ENCODE data around the gene HOXD13. TPM values are rescaled to one million over a fixed set of nuclear protein-coding genes. Genes with fewer than 3 reads are reported as not detected.
A peak's percentile ranks its signal among the peaks of the same experiment; 100 is the strongest.

Gene HOXD13
- total and polyA plus RNA-seq, 2 of the 8 experiments (the other 6 are each of a cell fraction or from before 2014, with no cell fraction given) = not detected

DNA sequence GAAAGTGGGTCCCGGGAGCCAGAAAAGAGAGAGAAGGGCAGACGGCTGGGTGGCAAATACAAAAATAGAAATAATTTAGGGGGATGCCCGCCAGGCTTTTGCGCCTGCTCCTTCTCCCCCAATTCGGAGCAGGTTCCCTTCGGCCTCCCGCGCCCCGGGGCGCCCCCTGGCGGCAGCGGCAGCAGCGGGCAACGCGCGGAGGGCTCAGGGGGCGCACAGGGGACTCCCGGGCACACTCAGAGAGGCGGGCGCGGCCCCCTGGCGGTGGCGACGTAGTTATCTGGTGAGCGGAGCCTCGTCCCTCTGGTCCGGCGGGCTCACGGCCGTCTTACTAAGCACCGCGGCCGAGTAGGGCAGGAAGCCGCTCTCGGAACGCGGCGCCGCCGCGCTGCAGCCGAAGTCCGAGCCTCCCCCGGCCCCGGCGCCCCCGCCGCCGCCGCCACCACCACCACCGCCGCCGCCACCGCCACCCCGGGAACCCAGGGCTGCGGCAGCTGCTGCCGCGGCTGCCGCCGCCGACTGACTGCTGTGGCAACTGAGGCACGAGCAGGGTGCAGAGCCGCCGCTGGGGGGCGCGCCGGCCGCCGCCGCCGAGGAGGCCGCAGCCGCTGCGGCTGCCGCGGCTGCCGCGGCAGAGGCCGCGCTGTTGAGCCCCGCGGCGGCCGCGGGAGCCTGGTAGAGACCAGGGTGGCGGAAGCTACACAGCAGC lies 12.5 kb upstream of the HOXD13 start:
- peak overlapping the region; percentile 4 to 54 (median 20); a peak in 6 of 8 replicates for H3K4me3 ChIP-seq (ENCODE audit: extremely low read depth in 1 of 4, insufficient read depth in 2 of 4, low read depth in 3 of 4, low read length in 4 of 4)
- no peak overlapping the region for H2BK20ac ChIP-seq (ENCODE audit: low read length)
- H2BK120ac ChIP-seq (replicated peaks; ENCODE audit: low read depth, low read length) = no peak overlapping the region
- DNase-seq (ENCODE audit: low read depth in 1 of 2, low spot score in 2 of 2) (peak in 1 of 2 experiments; percentile 92), FAIRE-seq (no peak)
- no peak overlapping the region for H2AK5ac ChIP-seq (ENCODE audit: low read depth, low read length)
- peaks cover 16 to 17% of the 10 kb centered on the region in 2 experiments for H4K20me1 ChIP-seq (replicated peaks in 1 of 2; ENCODE audit: control insufficient read depth in 1 of 2, insufficient read depth in 2 of 2, low read length in 2 of 2)
- H3K27me3 ChIP-seq (replicated peaks in 1 of 4; ENCODE audit: control insufficient read depth in 3 of 4, extremely low read depth in 1 of 4, insufficient read depth in 3 of 4, low read length in 3 of 4) = peaks cover 85 to 98% (median 92%) of the 10 kb centered on the region in 4 experiments
- H3K9ac ChIP-seq (replicated peaks in 1 of 4; ENCODE audit: extremely low read depth in 1 of 4, low read depth in 3 of 4, low read length in 3 of 4) = no peak overlapping the region
- H4K5ac ChIP-seq (ENCODE audit: insufficient read length, low read depth, low read length) = no peak overlapping the region
- no peak overlapping the region for H3K23ac ChIP-seq (ENCODE audit: insufficient read length)
- no peak overlapping the region for H4K91ac ChIP-seq (replicated peaks; ENCODE audit: insufficient read length, low read length)
- POLR2A ChIA-PET (ENCODE audit: partially characterized antibody) = interaction anchor here (0.6 to 2.5 kb wide), 2 partner anchors 18 to 35 kb away, joined by 3 to 8 read pairs; no protein-coding TSS in a partner anchor
- no peak overlapping the region for H3K18ac ChIP-seq (ENCODE audit: extremely low read depth, low read length)
- no peaks in the 10 kb centered on the region; a peak in 1 of 4 replicates for H3K9me3 ChIP-seq (ENCODE audit: insufficient read depth in 2 of 2, low read depth in 1 of 2, low read length in 1 of 2)
- H3K27ac ChIP-seq (ENCODE audit: low read depth, low read length) = no peak overlapping the region
- H4K8ac ChIP-seq (ENCODE audit: extremely low read depth, insufficient read depth, low read length) = peak overlapping the region; percentile 81; the same call in 1 of the 2 replicates
- CTCF ChIA-PET (ENCODE audit: partially characterized antibody) = interaction anchor here (0.6 to 7.8 kb wide), 36 partner anchors 9 to 829 kb away, joined by 3 to 130 read pairs (median 4); partner anchors contain the start of genes HOXD11, HOXD12 and HOXD13
- H3K4me2 ChIP-seq (ENCODE audit: insufficient read depth in 1 of 2, low read depth in 2 of 2, low read length in 2 of 2) = peak overlapping the region; percentile 67 to 83
- H3K4me1 ChIP-seq (replicated peaks in 1 of 4; ENCODE audit: control insufficient read depth in 3 of 4, insufficient read depth in 4 of 4, low read length in 3 of 4) = peaks cover 0 to 29% (median 11%) of the 10 kb centered on the region in 4 experiments; a peak in 5 of 7 replicates
- peaks cover 0 to 5% (median 0%) of the 10 kb centered on the region in 4 experiments; a peak in 1 of 8 replicates for H3K36me3 ChIP-seq (ENCODE audit: control insufficient read depth in 2 of 4, insufficient read depth in 4 of 4, low read length in 3 of 4)
- H2BK15ac ChIP-seq (ENCODE audit: low read length) = no peak overlapping the region
- H3K56ac ChIP-seq (replicated peaks; ENCODE audit: insufficient read length, low read depth, low read length) = no peak overlapping the region
- H3K79me2 ChIP-seq (ENCODE audit: control insufficient read depth in 1 of 2, insufficient read depth in 2 of 2, low read length in 2 of 2) = no peaks in the 10 kb centered on the region
- WGBS, 2 experiments (ENCODE audit: extremely low coverage in 1 of 2, insufficient coverage in 1 of 2, insufficient read length in 1 of 2, insufficient replicate concordance in 2 of 2, low coverage in 1 of 2, low lambda C conversion rate in 2 of 2, missing lambda C conversion rate in 1 of 2) = 1% methylated on average over 65 of the region's 86 CpGs; no CpG with 5 or more reads in 1 of the 2 experiments
- no peak overlapping the region for H2BK5ac ChIP-seq (ENCODE audit: low read depth, low read length)
- H3K4ac ChIP-seq (replicated peaks; ENCODE audit: insufficient read length, low read depth, low read length) = no peak overlapping the region
- peaks cover 6% of the 10 kb centered on the region; the same call in 1 of the 2 replicates for H3K23me2 ChIP-seq (ENCODE audit: low read depth, low read length)
- no peak overlapping the region for H3K14ac ChIP-seq (ENCODE audit: insufficient read length)
- no peak overlapping the region for H2AFZ ChIP-seq (ENCODE audit: low read length)
- H3K79me1 ChIP-seq (ENCODE audit: low read depth, low read length) = no peaks in the 10 kb centered on the region
- H2BK12ac ChIP-seq (ENCODE audit: low read depth, low read length) = no peak overlapping the region; the same call in 1 of the 2 replicates
- no peak for TF ChIP-seq CBX5 (IDR thresholded peaks at IDR 0.05; ENCODE audit: low read depth, low read length)
- TF ChIP-seq RFX5 (IDR thresholded peaks at IDR 0.05; ENCODE audit: borderline replicate concordance, low read depth, low read length) = no peak
- peak; percentile 37 for TF ChIP-seq ASH2L (IDR thresholded peaks at IDR 0.05; ENCODE audit: low read length)
- peak; percentile 66 for TF ChIP-seq CREB1 (IDR thresholded peaks at IDR 0.05)
- TF ChIP-seq, protein P1, sequence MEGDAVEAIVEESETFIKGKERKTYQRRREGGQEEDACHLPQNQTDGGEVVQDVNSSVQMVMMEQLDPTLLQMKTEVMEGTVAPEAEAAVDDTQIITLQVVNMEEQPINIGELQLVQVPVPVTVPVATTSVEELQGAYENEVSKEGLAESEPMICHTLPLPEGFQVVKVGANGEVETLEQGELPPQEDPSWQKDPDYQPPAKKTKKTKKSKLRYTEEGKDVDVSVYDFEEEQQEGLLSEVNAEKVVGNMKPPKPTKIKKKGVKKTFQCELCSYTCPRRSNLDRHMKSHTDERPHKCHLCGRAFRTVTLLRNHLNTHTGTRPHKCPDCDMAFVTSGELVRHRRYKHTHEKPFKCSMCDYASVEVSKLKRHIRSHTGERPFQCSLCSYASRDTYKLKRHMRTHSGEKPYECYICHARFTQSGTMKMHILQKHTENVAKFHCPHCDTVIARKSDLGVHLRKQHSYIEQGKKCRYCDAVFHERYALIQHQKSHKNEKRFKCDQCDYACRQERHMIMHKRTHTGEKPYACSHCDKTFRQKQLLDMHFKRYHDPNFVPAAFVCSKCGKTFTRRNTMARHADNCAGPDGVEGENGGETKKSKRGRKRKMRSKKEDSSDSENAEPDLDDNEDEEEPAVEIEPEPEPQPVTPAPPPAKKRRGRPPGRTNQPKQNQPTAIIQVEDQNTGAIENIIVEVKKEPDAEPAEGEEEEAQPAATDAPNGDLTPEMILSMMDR (IDR thresholded peaks at IDR 0.05; ENCODE audit: control extremely low read depth in 1 of 3, insufficient read depth in 1 of 3, low read depth in 1 of 3, low read length in 3 of 3) = peak in 2 of 3 experiments; percentile 83 to 99; a peak in 3 of 4 replicates
- no peak for TF ChIP-seq FOSL1 (IDR thresholded peaks at IDR 0.05; ENCODE audit: insufficient read depth, low read depth, low read length)
- peak; percentile 66 for TF ChIP-seq TAF7 (optimal IDR thresholded peaks at IDR 0.05; ENCODE audit: borderline replicate concordance, low read depth, low read length)
- no peak for TF ChIP-seq RBBP5 (IDR thresholded peaks at IDR 0.05; ENCODE audit: borderline replicate concordance, low read depth, low read length)
- TF ChIP-seq ZNF274 (IDR thresholded peaks at IDR 0.05; ENCODE audit: borderline replicate concordance, extremely low read depth, low read length) = no peak

All from H1 (cell line).